GM21526 (cell line): Measurements from ENCODE around the gene PCDHA9.
"Not testable (repeated sequence)": the region's sequence is repeated elsewhere in the genome, so short reads cannot be mapped to it uniquely, and the experiment has no call there.

Experiments
- ATAC-seq: cut with Tn5 transposase; IDR thresholded peaks from one replicate; pipeline ENCODE4 v1.9.1; 2021; ENCODE audit warnings: moderate library complexity; ENCODE audit not compliant: unreplicated experiment, low FRiP score

Gene PCDHA9, protein sequence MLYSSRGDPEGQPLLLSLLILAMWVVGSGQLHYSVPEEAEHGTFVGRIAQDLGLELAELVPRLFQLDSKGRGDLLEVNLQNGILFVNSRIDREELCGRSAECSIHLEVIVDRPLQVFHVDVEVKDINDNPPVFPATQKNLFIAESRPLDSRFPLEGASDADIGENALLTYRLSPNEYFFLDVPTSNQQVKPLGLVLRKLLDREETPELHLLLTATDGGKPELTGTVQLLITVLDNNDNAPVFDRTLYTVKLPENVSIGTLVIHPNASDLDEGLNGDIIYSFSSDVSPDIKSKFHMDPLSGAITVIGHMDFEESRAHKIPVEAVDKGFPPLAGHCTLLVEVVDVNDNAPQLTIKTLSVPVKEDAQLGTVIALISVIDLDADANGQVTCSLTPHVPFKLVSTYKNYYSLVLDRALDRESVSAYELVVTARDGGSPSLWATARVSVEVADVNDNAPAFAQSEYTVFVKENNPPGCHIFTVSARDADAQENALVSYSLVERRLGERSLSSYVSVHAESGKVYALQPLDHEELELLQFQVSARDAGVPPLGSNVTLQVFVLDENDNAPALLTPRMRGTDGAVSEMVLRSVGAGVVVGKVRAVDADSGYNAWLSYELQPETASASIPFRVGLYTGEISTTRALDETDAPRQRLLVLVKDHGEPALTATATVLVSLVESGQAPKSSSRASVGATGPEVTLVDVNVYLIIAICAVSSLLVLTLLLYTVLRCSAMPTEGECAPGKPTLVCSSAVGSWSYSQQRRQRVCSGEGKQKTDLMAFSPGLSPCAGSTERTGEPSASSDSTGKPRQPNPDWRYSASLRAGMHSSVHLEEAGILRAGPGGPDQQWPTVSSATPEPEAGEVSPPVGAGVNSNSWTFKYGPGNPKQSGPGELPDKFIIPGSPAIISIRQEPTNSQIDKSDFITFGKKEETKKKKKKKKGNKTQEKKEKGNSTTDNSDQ

DNA sequence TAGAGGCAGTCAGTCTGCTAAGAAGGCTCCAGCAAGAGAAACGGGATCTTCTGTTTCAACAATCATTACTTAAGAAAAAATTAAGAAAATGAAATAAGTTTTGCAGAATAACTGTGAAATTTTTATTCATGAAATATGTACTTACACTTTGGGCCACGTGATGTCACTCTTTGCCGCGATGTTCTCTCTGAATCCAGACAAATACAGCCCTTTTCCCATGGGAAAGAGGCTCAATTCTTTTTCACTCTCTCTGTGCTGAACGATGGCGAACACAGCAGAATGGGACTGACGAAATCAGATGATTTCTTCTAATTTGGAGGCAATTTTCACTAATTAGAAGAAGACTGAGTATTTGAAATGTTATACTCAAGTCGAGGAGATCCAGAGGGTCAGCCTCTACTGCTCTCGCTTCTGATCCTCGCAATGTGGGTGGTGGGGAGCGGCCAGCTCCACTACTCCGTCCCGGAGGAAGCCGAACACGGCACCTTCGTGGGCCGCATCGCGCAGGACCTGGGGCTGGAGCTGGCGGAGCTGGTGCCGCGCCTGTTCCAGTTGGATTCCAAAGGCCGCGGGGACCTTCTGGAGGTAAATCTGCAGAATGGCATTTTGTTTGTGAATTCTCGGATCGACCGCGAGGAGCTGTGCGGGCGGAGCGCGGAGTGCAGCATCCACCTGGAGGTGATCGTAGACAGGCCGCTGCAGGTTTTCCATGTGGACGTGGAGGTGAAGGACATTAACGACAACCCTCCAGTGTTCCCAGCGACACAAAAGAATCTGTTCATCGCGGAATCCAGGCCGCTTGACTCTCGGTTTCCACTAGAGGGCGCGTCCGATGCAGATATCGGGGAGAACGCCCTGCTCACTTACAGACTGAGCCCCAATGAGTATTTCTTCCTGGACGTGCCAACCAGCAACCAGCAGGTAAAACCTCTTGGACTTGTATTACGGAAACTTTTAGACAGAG lies at the start of gene PCDHA9:
TSS of gene PCDHA9 (plus strand) at position 244 of the 964 bp plus-strand sequence. CDS start at position 358, 114 bp downstream.
- not testable (repeated sequence) for ATAC-seq

DNA sequence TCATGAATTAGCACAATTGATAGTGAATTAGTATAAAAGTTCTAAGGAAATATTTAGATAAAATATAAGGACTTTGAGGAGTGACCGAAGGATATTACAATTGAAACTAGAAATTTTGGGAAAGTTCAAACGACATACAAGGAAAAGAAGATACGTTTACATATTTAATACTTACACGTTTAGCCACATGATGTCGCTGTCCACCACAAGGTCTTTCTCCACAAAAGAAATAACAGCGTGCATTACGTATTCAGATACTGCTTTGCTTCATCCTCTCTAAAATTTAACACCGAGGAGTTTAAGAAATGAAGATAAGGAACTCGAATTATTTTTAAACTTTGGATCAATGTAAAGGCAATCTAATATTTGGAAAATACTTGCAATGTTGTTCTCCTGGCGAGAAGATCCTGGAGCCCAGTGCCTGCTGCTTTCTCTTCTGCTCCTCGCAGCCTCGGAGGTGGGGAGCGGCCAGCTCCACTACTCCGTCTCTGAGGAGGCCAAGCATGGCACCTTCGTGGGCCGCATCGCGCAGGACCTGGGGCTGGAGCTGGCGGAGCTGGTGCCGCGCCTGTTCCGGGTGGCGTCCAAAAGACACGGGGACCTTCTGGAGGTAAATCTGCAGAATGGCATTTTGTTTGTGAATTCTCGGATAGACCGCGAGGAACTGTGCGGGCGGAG lies 47.2 kb upstream of the PCDHA9 start, which contains the start of gene PCDHA3:
TSS of gene PCDHA3 (plus strand) at position 242 of the 678 bp plus-strand sequence.
- no peak for ATAC-seq

DNA sequence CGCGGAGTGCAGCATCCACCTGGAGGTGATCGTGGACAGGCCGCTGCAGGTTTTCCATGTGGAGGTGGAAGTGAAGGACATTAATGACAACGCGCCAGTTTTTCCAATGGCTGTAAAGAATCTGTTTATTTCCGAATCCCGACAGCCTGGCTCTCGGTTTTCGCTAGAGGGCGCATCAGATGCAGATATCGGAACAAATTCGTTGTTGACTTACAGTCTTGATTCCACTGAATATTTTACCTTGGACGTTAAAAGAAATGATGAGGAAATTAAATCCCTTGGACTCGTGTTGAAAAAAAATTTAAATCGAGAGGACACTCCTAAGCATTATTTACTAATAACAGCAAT lies 46.7 kb upstream of the PCDHA9 start:
- no peak for ATAC-seq

DNA sequence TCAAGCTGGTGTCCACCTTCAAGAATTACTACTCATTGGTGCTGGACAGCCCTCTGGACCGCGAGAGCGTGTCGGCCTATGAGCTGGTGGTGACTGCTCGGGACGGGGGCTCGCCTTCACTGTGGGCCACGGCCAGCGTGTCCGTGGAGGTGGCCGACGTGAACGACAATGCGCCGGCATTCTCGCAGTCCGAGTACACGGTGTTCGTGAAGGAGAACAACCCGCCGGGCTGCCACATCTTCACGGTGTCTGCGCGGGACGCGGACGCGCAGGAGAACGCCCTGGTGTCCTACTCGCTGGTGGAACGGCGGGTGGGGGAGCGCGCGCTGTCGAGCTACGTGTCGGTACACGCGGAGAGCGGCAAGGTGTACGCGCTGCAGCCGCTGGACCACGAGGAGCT lies 45.8 kb upstream of the PCDHA9 start:
- ATAC-seq, result not testable (repeated sequence)

DNA sequence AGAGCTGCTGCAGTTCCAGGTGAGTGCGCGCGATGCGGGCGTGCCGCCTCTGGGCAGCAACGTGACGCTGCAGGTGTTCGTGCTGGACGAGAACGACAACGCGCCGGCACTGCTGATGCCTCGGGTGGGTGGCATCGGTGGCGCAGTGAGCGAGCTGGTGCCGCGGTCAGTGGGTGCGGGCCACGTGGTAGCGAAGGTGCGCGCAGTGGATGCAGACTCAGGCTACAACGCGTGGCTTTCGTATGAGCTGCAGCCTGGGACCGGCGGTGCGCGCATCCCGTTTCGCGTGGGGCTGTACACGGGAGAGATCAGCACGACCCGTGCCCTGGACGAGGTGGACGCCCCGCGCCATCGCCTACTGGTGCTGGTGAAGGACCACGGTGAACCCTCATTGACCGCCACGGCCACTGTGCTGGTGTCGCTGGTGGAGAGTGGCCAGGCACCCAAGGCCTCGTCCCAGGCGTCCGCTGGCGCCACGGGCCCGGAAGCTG lies 45.4 kb upstream of the PCDHA9 start:
- ATAC-seq, result no peak

DNA sequence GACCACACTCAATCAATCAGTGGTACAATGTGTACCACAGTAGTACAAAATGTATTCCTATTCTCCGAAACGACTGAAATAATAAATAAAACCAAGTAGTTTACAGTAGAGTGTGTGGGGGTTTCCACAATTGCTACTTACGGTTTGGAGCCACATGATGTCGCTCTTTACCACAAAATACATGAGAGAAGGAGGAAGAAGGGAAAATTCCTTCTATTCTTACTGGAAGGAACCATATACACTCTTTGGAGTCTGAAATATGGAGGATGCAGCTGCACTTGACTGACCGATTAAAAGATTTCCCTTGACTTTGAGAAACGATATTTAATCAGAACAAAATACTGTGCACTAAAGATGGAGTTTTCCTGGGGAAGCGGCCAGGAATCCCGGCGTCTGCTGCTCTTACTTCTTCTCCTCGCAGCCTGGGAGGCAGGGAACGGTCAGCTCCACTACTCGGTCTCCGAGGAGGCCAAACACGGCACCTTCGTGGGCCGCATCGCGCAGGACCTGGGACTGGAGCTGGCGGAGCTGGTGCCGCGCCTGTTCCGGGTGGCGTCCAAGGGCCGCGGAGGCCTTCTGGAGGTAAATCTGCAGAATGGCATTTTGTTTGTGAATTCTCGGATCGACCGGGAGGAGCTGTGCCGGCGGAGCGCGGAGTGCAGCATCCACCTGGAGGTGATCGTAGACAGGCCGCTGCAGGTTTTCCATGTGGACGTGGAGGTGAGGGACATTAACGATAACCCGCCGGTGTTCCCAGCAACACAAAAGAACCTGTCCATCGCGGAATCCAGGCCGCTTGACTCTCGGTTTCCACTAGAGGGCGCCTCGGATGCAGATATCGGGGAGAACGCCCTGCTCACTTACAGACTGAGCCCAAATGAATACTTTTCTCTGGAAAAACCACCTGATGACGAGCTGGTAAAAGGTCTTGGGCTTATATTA lies 41.1 kb upstream of the PCDHA9 start, which contains the start of gene PCDHA4:
TSS of gene PCDHA4 (plus strand) at position 235 of the 942 bp plus-strand sequence.
- no peak for ATAC-seq

DNA sequence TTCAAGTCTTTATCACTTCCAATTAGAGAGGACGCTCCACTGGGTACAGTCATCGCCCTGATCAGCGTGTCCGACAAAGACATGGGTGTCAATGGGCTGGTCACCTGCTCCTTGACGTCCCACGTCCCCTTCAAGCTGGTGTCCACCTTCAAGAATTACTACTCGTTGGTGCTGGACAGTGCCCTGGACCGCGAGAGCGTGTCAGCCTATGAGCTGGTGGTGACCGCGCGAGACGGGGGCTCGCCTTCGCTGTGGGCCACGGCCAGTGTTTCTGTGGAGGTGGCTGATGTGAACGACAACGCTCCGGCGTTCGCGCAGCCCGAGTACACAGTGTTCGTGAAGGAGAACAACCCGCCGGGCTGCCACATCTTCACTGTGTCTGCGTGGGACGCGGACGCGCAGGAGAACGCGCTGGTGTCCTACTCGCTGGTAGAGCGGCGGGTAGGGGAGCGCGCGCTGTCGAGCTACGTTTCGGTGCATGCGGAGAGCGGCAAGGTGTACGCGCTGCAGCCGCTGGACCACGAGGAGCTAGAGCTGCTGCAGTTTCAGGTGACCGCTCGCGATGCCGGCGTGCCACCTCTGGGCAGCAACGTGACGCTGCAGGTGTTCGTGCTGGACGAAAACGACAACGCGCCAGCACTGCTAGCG lies 39.8 kb upstream of the PCDHA9 start:
- ATAC-seq, result not testable (repeated sequence)

DNA sequence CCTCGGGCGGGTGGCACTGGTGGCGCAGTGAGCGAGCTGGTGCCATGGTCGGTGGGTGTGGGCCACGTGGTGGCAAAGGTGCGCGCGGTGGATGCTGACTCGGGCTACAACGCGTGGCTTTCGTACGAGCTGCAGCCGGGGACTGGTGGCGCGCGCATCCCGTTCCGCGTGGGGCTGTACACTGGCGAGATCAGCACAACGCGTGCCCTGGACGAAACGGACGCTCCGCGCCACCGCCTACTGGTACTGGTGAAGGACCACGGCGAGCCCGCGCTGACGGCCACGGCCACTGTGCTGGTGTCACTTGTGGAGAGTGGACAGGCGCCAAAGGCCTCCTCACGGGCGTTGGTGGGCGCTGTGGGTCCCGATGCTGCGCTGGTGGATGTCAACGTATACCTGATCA lies 39.3 kb upstream of the PCDHA9 start:
- no peak for ATAC-seq

DNA sequence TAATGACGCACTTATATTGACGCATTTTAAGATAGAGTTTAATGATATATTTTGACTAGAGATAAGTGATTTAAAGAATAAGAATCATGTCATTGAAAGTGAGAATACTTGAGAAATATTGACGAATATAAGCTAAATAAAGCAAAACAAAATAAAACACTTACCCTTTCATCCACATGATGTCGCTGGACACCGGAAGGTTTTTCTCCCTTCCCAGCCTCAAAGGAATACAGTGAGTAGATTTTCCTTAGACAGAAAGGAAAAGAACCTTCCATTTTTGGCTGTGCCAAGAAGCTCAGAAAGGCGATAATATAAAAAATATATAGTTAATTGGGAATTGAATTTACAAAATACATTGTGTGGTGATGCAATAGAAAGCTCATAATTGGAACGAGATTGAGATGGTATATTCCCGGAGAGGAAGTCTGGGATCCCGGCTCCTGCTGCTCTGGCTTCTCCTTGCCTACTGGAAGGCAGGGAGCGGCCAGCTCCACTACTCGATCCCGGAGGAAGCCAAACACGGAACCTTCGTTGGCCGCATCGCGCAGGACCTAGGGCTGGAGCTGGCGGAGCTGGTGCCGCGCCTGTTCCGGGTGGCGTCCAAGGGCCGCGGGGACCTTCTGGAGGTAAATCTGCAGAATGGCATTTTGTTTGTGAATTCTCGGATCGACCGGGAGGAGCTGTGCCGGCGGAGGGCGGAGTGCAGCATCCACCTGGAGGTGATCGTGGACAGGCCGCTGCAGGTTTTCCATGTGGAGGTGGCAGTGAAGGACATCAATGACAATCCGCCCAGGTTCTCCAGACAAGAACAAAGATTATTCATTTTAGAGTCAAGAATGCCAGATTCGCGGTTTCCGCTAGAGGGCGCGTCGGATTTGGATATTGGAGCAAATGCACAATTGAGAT lies 26.6 kb upstream of the PCDHA9 start, which contains the start of gene PCDHA5:
TSS of gene PCDHA5 (plus strand) at position 239 of the 906 bp plus-strand sequence.
- no peak for ATAC-seq

DNA sequence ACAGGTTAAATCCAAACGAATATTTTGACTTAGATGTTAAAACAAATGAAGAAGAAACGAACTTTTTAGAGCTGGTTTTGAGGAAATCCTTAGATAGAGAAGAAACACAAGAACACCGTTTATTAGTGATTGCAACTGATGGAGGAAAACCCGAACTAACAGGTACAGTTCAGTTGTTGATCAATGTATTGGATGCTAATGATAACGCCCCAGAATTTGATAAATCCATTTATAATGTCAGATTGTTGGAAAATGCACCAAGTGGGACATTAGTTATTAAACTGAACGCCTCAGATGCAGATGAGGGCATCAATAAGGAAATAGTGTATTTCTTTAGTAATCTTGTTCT lies 25.9 kb upstream of the PCDHA9 start:
- no peak for ATAC-seq

DNA sequence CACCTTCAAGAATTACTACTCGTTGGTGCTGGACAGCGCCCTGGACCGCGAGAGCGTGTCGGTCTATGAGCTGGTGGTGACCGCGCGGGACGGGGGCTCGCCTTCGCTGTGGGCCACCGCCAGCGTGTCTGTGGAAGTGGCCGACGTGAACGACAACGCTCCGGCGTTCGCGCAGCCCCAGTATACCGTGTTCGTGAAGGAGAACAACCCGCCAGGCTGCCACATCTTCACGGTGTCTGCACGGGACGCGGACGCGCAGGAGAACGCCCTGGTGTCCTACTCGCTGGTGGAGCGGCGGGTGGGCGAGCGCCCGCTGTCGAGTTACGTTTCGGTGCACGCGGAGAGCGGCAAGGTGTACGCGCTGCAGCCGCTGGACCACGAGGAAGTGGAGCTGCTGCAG lies 25.2 kb upstream of the PCDHA9 start:
- not testable (repeated sequence) for ATAC-seq

DNA sequence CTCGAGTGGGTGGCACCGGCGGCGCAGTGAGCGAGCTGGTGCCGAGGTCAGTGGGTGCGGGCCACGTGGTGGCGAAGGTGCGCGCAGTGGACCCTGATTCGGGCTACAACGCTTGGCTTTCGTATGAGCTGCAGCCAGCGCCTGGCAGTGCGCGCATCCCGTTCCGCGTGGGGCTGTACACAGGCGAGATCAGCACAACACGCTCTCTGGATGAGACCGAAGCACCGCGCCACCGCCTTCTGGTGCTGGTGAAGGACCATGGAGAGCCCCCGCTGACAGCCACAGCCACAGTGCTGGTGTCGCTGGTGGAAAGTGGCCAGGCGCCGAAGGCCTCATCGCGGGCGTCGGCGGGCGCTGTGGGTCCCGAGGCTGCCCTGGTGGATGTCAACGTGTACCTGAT lies 24.7 kb upstream of the PCDHA9 start:
- no peak for ATAC-seq

DNA sequence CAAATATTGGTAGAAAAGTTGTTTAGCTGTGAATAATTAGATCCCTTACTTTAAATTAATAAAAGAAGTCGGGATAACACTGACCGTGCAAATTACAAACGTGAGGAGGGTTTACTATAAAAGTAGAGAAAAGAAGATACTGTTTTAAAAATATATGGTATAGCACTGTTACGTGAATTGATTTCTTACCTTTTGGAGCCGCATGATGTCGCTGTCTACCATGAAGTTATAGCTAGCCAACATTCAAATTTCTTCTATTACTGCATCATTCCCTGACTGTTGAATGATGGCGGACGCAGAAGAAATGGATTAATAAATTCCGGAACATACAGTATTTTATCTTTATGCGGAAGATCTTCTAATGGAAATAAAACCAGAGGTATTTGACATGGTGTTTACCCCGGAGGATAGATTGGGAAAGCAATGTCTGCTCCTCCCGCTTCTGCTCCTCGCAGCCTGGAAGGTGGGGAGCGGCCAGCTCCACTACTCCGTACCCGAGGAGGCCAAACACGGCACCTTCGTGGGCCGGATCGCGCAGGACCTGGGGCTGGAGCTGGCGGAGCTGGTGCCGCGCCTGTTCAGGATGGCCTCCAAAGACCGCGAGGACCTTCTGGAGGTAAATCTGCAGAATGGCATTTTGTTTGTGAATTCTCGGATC lies 20.3 kb upstream of the PCDHA9 start, which contains the start of gene PCDHA6:
TSS of gene PCDHA6 (plus strand) at position 257 of the 658 bp plus-strand sequence. CDS start at position 389, 132 bp downstream.
- ATAC-seq, result no peak

DNA sequence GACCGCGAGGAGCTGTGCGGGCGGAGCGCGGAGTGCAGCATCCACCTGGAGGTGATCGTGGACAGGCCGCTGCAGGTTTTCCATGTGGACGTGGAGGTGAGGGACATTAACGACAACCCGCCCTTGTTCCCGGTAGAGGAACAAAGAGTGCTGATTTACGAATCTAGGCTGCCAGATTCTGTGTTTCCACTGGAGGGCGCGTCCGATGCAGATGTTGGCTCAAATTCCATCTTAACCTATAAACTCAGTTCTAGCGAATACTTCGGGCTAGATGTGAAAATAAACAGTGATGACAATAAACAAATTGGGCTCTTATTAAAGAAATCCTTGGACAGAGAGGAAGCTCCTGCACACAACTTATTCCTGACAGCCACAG lies 19.8 kb upstream of the PCDHA9 start:
- ATAC-seq, result no peak

DNA sequence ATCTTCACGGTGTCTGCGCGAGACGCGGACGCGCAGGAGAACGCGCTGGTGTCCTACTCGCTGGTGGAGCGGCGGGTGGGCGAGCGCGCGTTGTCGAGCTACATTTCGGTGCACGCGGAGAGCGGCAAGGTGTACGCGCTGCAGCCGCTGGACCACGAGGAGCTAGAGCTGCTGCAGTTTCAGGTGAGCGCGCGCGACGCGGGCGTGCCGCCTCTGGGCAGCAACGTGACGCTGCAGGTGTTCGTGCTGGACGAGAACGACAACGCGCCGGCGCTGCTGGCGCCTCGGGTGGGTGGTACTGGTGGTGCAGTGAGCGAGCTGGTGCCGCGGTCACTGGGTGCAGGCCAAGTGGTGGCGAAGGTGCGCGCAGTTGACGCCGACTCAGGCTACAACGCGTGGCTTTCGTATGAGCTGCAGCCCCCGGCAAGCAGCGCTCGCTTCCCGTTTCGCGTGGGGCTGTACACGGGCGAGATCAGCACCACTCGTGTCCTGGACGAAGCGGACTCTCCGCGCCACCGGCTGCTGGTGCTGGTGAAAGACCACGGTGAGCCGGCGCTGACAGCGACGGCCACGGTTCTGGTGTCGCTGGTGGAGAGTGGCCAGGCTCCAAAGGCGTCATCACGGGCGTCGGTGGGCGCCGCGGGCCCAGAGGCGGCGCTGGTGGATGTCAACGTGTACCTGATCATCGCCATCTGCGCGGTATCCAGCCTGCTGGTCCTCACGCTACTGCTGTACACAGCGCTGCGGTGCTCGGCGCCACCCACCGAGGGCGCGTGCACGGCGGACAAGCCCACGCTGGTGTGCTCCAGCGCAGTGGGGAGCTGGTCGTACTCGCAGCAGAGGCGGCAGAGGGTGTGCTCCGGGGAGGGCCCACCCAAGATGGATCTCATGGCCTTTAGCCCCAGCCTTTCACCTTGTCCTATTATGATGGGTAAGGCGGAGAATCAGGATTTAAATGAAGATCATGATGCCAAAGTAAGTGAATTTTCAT lies 18.4 kb upstream of the PCDHA9 start:
- ATAC-seq, result not testable (repeated sequence)
